Karpas-422 (cell line): ENCODE data around the gene IFNAR1. TPM values are rescaled to one million over a fixed set of nuclear protein-coding genes. Genes with fewer than 3 reads are reported as not detected.

ENCODE experiments used
- DNase-seq: peaks from one replicate; pipeline ENCODE4 v3.0.0-alpha.2; 2015
- H2AFZ ChIP-seq: fragments of 200-600 bp; sonication (generic); 2 replicates; pipeline ENCODE4 v1.6.1; 2014; ENCODE audit warnings: antibody characterized with exemption, low read length, mixed read lengths
- H3K27ac ChIP-seq: fragments of 200-600 bp; sonication (generic); 2 replicates; pipeline ENCODE4 v1.5.1; 2014; ENCODE audit warnings: mild to moderate bottlenecking, low read length, moderate library complexity
- H3K27me3 ChIP-seq: fragments of 200-600 bp; sonication (generic); 2 replicates; pipeline ENCODE4 v1.6.1; 2014; ENCODE audit warnings: low read length, mixed read lengths
- H3K36me3 ChIP-seq: fragments of 200-600 bp; sonication (generic); 2 replicates; pipeline ENCODE4 v1.6.1; 2014; ENCODE audit warnings: low read length, mixed read lengths; ENCODE audit not compliant: insufficient read depth
- H3K4me1 ChIP-seq: fragments of 200-600 bp; sonication (generic); 2 replicates; pipeline ENCODE4 v1.6.1; 2014; ENCODE audit warnings: mild to moderate bottlenecking, low read length, mixed read lengths
- H3K4me2 ChIP-seq: fragments of 200-600 bp; sonication (generic); 2 replicates; pipeline ENCODE4 v1.6.1; 2014; ENCODE audit warnings: low read length, low read depth, mild to moderate bottlenecking; ENCODE audit not compliant: poor library complexity, severe bottlenecking
- H3K4me3 ChIP-seq: fragments of 200-600 bp; sonication (generic); 2 replicates; pipeline ENCODE4 v1.5.1; 2014; ENCODE audit warnings: mild to moderate bottlenecking, antibody characterized with exemption, low read length, mixed read lengths
- H3K79me2 ChIP-seq: fragments of 200-600 bp; sonication (generic); 2 replicates; pipeline ENCODE4 v1.6.1; 2014; ENCODE audit warnings: mild to moderate bottlenecking, low read length, mixed read lengths
- H3K9ac ChIP-seq: fragments of 200-600 bp; sonication (generic); 2 replicates; pipeline ENCODE4 v1.6.0; 2014; ENCODE audit warnings: low read length
- H3K9me2 ChIP-seq: fragments of 200-600 bp; sonication (generic), shearing (Covaris generic); replicated peaks from 2 replicates; pipeline ENCODE4 v1.6.0; 2014; ENCODE audit warnings: mild to moderate bottlenecking, low read length, moderate library complexity; ENCODE audit not compliant: insufficient read depth
- H3K9me3 ChIP-seq: fragments of 300-700, 200-600 bp; sonication (generic); 2 replicates; pipeline ENCODE4 v1.6.1; 2014; ENCODE audit warnings: low read length, mixed read lengths
- H4K20me1 ChIP-seq: fragments of 200-600 bp; sonication (generic); 2 replicates; pipeline ENCODE4 v1.6.1; 2014; ENCODE audit warnings: mild to moderate bottlenecking, antibody characterized with exemption, low read length, low read depth; ENCODE audit not compliant: insufficient read depth
- total RNA-seq: library from RNA; depleted of rRNA; stranded (reverse); fragments of >200 nt; shearing (Covaris generic); gene quantifications from 2 replicates; pipeline ENCODE4 v1.2.3, GENCODE V29; 2014; ENCODE audit warnings: low replicate concordance; rRNA removed

Gene IFNAR1
- total RNA-seq, 1 experiment from 2014 or later: 10.5 TPM

- H4K20me1 ChIP-seq: no peaks in the 10 kb centered on the region
- peaks cover 8% of the 10 kb centered on the region; the same call in 1 of the 2 replicates for H3K36me3 ChIP-seq
- peak overlapping the region; percentile 95 for H3K4me3 ChIP-seq
- peak overlapping the region; percentile 65 for H3K27ac ChIP-seq
- H3K9me2 ChIP-seq: no peaks in the 10 kb centered on the region
- H3K9me3 ChIP-seq: no peaks in the 10 kb centered on the region
- H3K79me2 ChIP-seq: peaks cover 39% of the 10 kb centered on the region
- peak overlapping the region; percentile 83 for H2AFZ ChIP-seq
- DNase-seq: peak; percentile 81
- H3K27me3 ChIP-seq: no peaks in the 10 kb centered on the region
- H3K4me1 ChIP-seq: peaks cover 35% of the 10 kb centered on the region
- H3K9ac ChIP-seq: peak overlapping the region; percentile 96
- H3K4me2 ChIP-seq: peak overlapping the region; percentile 85
These were observed 77.5 kb downstream of the IFNAR1 start for GRCh38 chr21:33402001-33402979.

GRCh38 chr21:33403128-33403785 lies 78.5 kb downstream of the IFNAR1 start, which contains the start of gene IFNGR2:
IFNGR2 (plus strand) TSS chr21:33403413; CDS start chr21:33403544, 131 bp downstream.
- Histone ChIP-seq H3K79me2 (peaks cover 48% of the 10 kb centered on the region), H3K4me2 (peak within 1 kb of the TSS; percentile 85), H3K9ac (peak within 1 kb of the TSS; percentile 96), H3K4me1 (peaks cover 35% of the 10 kb centered on the region), H2AFZ (peak within 1 kb of the TSS; percentile 83), H3K9me2 (no peaks in the 10 kb centered on the region), H3K4me3 (peak within 1 kb of the TSS; percentile 95), H4K20me1 (no peaks in the 10 kb centered on the region), H3K27ac (peak within 1 kb of the TSS; percentile 79), H3K9me3 (no peaks in the 10 kb centered on the region), H3K36me3 (peaks cover 8% of the 10 kb centered on the region; the same call in 1 of the 2 replicates), H3K27me3 (no peaks in the 10 kb centered on the region)
- DNase-seq: peak; percentile 74

- H3K4me2 ChIP-seq: peak overlapping the region; percentile 76
- H4K20me1 ChIP-seq: no peaks in the 10 kb centered on the region
- DNase-seq: peak; percentile 71
- H3K4me1 ChIP-seq: peaks cover 35% of the 10 kb centered on the region
- peak overlapping the region; percentile 34; the same call in 1 of the 2 replicates for H2AFZ ChIP-seq
- H3K27ac ChIP-seq: peak overlapping the region; percentile 79
- no peaks in the 10 kb centered on the region for H3K9me3 ChIP-seq
- peaks cover 54% of the 10 kb centered on the region for H3K79me2 ChIP-seq
- peaks cover 8% of the 10 kb centered on the region; the same call in 1 of the 2 replicates for H3K36me3 ChIP-seq
- H3K4me3 ChIP-seq: peak overlapping the region; percentile 95
- H3K27me3 ChIP-seq: no peaks in the 10 kb centered on the region
- peak overlapping the region; percentile 96 for H3K9ac ChIP-seq
- H3K9me2 ChIP-seq: no peaks in the 10 kb centered on the region
These were observed 79.2 kb downstream of the IFNAR1 start for GRCh38 chr21:33403786-33404585.

DNA sequence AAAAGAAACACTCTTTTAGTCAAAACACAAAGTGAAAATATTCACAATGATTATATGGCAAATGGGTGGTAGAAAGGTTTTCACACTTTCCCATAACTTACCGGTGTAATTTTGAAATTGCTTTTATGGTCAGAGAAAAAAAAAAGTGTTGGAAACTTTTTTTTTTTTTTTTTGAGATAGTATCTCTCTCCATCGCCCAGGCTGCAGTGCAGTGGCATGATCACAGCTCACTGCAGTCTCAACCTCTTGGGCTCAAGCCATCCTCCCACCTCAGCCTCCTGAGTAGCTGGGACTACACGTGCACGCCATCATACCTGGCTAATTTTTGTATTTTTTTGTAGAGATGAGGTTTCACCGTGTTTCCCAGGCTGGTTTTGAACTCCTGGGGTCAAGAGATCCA lies 81.7 kb downstream of the IFNAR1 start:
- H3K4me2 ChIP-seq: no peak overlapping the region

More for the DNA sequence above, 81.7 kb downstream of the IFNAR1 start:
- Histone ChIP-seq H4K20me1 (peaks cover 4% of the 10 kb centered on the region; the same call in 1 of the 2 replicates), H2AFZ (no peak overlapping the region), H3K4me3 (no peak overlapping the region), H3K9ac (no peak overlapping the region), H3K9me2 (no peaks in the 10 kb centered on the region), H3K27ac (no peak overlapping the region), H3K27me3 (no peaks in the 10 kb centered on the region), H3K4me1 (peaks cover 29% of the 10 kb centered on the region), H3K79me2 (peaks cover 78% of the 10 kb centered on the region), H3K36me3 (peaks cover 11% of the 10 kb centered on the region; the same call in 1 of the 2 replicates), H3K9me3 (no peaks in the 10 kb centered on the region)
- DNase-seq: no peak

Other genes starting within 250 kb of the IFNAR1 start
- 10.2 and 25.3 TPM in 2 replicates for gene IFNAR2, start 95.0 kb upstream of the IFNAR1 start, total RNA-seq
- gene IL10RB, start 58.6 kb upstream of the IFNAR1 start, total RNA-seq: 48.8 and 67.0 TPM in 2 replicates
- 30.4 and 52.1 TPM in 2 replicates for gene IFNGR2, start 78.4 kb downstream of the IFNAR1 start, total RNA-seq
- gene TMEM50B, start 155.0 kb downstream of the IFNAR1 start, total RNA-seq: 39.9 and 57.5 TPM in 2 replicates
- gene DNAJC28, start 166.7 kb downstream of the IFNAR1 start, total RNA-seq: 0.22 and 0.25 TPM in 2 replicates
- 117 and 119 TPM in 2 replicates for gene GART, start 217.1 kb downstream of the IFNAR1 start, total RNA-seq
- 121 and 159 TPM in 2 replicates for gene SON, start 218.1 kb downstream of the IFNAR1 start, total RNA-seq